SIG-M5 treated with dmso at 0.1 percent for 504 hours (cell line): Measurements from ENCODE around the gene CLIP3.
"Not testable (repeated sequence)": the region's sequence is repeated elsewhere in the genome, so short reads cannot be mapped to it uniquely, and the experiment has no call there.

Experiments used
- DNase-seq: peaks from one replicate; lab custom pipeline; 2025; ENCODE audit not compliant: unreplicated experiment; lab: John Stamatoyannopoulos, UW

CLIP3 gene

DNA sequence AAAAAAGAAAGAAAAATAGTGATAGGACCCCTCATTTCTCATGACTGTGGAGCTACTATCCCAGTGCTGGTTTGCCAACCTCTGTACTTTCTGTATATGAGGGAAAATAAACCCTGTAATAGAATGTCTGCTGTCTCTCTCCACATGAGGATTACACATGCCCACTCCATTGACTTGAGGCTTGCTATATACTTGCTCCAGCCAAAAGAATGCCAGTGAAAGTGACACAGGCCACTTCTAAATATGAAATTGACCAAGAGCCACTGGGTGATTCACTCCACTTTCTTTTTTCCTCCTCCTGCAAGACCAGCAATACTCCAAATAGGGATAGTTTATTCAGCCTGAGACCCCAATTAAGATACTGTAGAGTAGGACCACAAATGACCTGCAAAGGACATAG is 15.2 kb upstream of the CLIP3 start:
- DNase-seq, result no peak

- DNase-seq, result no peak
Observed at GRCh38 chr19:36046443-36047050, 13.9 kb upstream of the CLIP3 start.

GRCh38 chr19:36043952-36044351 is 11.3 kb upstream of the CLIP3 start:
- no peak for DNase-seq

GRCh38 chr19:36041831-36042230 is 9.2 kb upstream of the CLIP3 start:
- peak; percentile 30 for DNase-seq

DNA sequence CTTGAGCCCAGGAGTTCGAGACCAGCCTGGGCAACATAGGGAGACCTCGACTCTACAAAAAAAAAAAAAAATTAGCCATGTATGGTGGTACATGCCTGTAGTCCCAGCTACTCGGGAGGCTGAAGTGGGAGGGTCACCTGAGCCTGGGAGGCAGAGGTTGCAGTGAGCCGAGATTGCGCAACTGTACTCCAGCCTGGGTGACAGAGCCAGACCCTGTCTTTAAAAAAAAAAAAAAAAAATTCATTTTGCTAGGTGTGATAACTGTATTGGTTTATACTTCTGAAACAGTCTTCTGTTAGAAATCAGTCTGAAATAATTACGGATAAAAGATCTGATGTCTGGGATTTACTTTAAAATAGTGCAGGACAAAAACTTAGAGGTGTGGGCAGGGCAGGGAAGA is 8.4 kb upstream of the CLIP3 start:
- not testable (repeated sequence) for DNase-seq

GRCh38 chr19:36040495-36040894 is 7.8 kb upstream of the CLIP3 start:
- DNase-seq, result no peak

GRCh38 chr19:36031308-36031707 is 1.4 kb downstream of the CLIP3 start:
- DNase-seq, result no peak

DNA sequence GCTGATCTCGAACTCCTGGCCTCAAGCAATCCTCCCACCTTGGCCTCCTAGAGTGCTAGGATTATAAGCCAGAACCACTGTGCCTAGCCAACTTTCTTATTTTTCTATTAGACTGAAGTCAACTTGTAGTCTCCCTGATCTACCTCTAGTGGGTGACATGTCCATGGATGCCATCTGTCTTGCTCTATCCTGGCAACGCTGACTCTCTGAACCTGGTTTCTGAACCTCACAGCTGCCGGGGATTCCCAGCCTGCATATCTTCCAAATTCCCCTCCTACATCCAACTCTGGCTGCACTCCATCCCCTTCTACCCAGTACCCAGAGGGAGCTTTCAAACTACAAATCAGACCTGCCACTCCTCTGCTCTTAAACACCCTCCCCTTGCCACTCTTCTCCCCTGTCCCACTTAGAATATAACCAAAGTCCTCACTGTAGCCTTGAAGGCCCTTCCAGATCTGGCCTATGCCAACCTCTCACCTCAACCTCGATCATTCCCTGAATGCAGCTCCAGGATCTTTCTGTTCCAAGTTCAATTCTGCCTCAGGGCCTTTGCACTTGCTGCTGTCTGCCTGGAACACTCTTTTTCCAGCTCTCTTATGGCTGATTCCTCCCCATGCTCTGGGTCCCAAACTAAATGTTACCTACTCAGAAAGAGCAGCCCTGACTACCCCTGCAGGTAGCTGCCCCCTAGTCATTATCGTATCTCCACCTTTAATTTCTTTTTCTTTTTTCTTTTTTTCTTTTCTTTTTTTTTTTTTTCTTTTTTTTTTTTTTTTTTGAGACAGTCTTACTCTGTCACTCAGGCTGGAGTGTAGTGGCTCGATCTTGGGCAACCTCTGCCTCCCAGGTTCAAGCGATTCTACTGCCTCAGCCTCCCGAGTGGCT is 2.2 kb downstream of the CLIP3 start:
- DNase-seq, result no peak

DNA sequence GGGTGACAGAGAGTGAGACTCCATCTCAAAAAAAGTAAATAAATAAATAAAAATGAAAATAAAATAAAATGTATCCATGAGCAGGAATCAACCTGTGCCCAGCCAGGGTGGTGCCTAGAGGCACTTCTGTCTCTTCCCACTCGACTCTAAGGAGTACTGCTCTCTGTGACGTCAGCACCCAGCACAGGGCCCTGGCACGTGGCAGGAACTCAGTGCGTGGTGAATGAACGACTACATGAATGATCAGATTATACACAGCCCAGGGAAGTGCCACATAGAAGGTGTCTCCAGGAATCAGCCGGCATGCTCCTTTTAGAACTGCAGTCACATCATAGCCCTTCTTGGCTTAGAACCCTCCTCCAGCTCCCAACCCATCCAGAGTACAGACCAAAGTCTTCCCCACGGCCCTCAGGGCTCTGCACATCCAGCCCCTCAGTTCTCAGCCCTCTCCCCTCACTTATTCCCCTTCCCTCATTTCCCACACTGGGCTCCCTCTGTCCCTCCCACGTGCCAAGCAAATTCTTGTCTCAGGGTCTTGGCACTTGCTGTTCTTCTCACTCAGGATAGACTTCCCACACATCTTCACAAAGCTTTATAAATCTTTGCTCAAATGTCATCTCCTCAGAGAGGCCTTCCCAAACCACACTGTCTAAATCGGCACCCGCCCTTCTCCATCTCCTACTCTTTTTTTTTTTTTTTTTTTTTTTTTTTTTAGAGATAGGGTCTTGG is 4.2 kb downstream of the CLIP3 start:
- DNase-seq, result no peak

DNA sequence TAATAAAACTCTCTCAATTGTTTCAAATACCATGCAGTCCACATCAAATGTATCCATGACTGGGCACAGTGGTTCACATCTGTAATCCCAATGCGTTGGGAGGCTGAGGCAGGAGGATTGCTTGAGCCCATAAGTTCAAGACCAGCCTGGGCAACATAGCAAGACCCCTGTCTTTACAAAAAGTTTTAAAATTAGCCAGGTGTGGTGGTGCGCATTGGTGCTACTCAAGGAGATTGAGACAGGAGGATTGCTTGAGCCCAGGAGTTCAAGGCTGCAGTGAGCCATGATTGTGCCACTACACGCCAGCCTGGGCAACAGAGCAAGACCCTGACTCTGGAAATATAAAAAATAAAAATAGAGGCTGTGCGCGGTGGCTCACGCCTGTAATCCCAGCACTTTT is 5.0 kb downstream of the CLIP3 start:
- DNase-seq, result no peak

DNA sequence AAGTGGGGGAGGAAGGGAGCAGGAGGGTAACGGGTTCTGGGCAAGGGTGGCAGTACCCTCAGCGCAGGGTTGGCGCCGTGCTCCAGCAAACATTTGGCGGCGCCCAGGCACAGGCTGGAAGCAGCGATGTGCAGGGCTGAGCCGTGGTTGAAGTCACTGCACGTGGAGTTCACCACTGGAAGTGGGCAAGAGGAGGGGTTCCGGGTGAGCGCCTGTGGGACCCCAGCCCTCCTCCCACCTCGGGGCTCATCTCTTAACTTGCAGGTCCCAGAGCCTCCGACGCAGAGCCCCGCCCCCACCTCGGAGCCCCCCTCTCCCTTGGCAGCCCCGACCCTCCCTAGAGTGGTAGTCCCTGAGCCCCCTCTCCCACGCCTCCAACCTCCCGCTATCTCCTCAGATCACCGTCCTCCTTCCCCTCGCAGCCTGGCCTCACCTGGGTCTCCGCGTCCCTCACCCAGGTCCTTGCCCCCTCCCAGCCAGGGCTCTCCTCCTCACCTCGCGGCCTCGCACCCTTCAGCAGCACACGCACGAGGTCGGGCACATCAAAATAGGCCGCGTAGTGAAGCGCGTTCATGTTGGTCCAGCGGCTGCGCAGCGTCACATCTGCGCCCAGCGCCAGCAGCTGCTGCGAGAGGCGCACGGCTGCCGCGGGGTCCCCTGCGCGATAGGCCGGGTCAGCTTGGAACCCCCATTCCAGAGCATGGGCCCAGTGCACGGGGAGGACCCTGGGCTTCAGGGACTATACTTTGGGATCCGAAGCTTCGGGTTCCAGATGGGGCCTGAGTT is 6.4 kb downstream of the CLIP3 start:
- no peak for DNase-seq

- DNase-seq, result no peak
Observed at GRCh38 chr19:36025541-36025940, 7.1 kb downstream of the CLIP3 start.

GRCh38 chr19:36023432-36023831 is 9.2 kb downstream of the CLIP3 start:
- DNase-seq, result no peak

DNA sequence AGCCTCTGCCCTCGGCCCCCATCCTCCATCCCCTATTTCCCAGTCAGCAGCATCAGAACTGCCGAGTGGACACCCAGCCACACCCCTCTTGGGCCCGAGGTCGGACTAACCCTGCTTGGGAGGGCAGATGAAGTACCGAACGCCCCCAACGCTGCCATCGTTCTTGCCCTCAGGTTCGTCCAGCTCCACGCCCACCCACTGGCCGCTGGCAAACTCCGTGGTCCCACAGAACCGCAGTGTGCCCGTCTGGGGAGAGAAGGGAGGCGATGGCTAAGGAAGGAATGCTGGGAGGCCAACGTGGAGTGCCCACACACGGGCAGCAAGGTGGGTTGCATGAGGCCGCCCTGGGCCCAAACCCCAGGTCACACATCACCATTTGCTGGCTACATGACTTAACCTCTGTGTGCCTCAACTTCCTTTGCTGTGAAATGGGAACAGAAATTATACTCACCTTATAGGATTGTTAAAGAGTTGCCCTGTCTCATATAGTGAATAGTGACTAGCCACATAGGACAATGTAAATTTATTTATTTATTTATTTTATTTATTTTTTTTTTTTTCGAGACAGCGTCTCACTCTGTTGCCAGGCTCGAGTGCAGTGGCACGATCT is 13.5 kb downstream of the CLIP3 start:
- no peak for DNase-seq

GRCh38 chr19:36014012-36014924 is 18.4 kb downstream of the CLIP3 start, which contains the start of gene ALKBH6:
ALKBH6 (minus strand) TSS chr19:36014213; CDS start chr19:36013397, 816 bp downstream.
- peak; percentile 99 for DNase-seq

GRCh38 chr19:36013280-36014011 is 19.2 kb downstream of the CLIP3 start:
- DNase-seq, result no peak

GRCh38 chr19:36010402-36010801 is 22.3 kb downstream of the CLIP3 start:
- no peak for DNase-seq

DNA sequence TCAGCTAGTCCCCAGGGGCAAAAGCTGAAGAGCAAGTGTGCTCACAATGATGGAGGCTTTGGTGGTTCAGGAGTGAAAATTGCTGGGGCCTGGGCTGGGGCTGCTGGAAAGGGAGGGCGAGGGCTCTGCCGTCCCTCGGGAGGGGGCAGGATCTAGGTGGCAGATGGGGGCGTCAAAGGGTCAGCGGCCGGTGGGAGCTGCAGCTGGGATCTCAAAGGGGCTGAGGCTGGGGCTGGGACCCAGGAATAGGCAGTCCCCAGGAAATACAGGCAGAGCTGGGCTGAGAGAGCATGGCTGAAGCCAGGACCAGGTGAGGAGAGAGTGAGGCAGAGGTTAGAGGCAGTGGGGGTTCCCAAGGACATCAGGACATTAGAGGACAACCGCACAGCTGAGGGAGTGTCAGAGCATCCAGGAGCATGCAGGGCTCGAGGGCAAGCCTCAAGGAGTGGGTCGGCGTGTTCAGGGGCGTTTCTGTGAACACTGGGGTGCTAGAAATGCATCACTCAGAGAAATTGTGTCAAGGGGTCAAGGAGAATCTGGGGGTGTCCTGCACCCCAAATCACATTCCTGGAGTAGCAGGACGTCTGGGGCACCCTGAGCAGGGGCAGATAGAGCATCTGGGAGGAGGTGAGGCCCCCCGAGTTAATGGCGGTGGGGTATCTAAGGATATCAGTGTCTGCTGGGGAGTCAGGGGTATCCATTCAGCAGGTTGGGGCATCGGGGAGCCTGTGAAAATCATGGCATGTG is 22.9 kb downstream of the CLIP3 start:
- DNase-seq, result no peak
